Hepatocyte (in vitro differentiated cells): Measurements from ENCODE around the gene NAGK.

ENCODE experiments used
- EZH2 ChIP-seq: fragments of 200-600 bp; sonication (generic); IDR thresholded peaks from 2 replicates; pipeline ENCODE4 v1.6.1; 2016; ENCODE audit warnings: antibody characterized with exemption, mild to moderate bottlenecking, borderline replicate concordance
- EZH2phosphoT487 ChIP-seq: fragments of 200-600 bp; sonication (generic); IDR thresholded peaks from one replicate; pipeline ENCODE4 v1.6.1; 2018; ENCODE audit warnings: antibody characterized with exemption, mild to moderate bottlenecking, low read depth, moderate library complexity; ENCODE audit not compliant: unreplicated experiment, severe bottlenecking

GRCh38 chr2:71102981-71103681, 34.7 kb downstream of the NAGK start:
- TF ChIP-seq EZH2phosphoT487 (no peak), EZH2 (no peak)
